HepG2 (cell line): ENCODE data around the gene SYCE1L. TPM values are rescaled to one million over a fixed set of nuclear protein-coding genes. Genes with fewer than 3 reads are reported as not detected.

Experiments used
- ATM ChIP-seq: fragments of 450-650 bp; IDR thresholded peaks from 2 replicates; pipeline ENCODE4 v1.7.1; 2017; ENCODE audit warnings: mild to moderate bottlenecking, borderline replicate concordance
- BORCS8-MEF2B ChIP-seq: sonication (generic); formaldehyde crosslinking; IDR thresholded peaks from 2 replicates; pipeline ENCODE4 v1.8.0; 2022; ENCODE audit warnings: mild to moderate bottlenecking, missing genetic modification reagents
- CEBPB ChIP-seq: IDR thresholded peaks from 2 replicates; pipeline ENCODE4 v1.6.1; 2011; ENCODE audit warnings: low read depth, low read length, improper control_type of control experiment, borderline replicate concordance
- EED ChIP-seq: sonication (generic); formaldehyde crosslinking; IDR thresholded peaks from 2 replicates; pipeline ENCODE4 v1.5.0; 2020; ENCODE audit warnings: mild to moderate bottlenecking, missing genetic modification reagents
- HNF4G ChIP-seq, 2 experiments: sonication (generic) in 1 of 2; formaldehyde crosslinking in 1 of 2; IDR thresholded peaks; 2 replicates each; pipeline versions ENCODE4 v1.4.0 to v1.6.1; 2011 to 2020; ENCODE audit warnings: borderline replicate concordance in 2 of 2, low read depth in 2 of 2, mild to moderate bottlenecking in 2 of 2, low read length in 1 of 2, missing genetic modification reagents in 1 of 2, moderate library complexity in 1 of 2
- MEIS2 ChIP-seq: sonication (generic); formaldehyde crosslinking; IDR thresholded peaks from 2 replicates; pipeline ENCODE4 v1.9.0; 2021; ENCODE audit warnings: mild to moderate bottlenecking, missing genetic modification reagents
- NFE2 ChIP-seq: sonication (generic); formaldehyde crosslinking; IDR thresholded peaks from 2 replicates; pipeline ENCODE4 v1.4.0; 2020; ENCODE audit warnings: missing genetic modification reagents
- RFX5 ChIP-seq: IDR thresholded peaks from 2 replicates; pipeline ENCODE4 v1.6.1; 2011; ENCODE audit warnings: low read depth, low read length, improper control_type of control experiment
- SIX1 ChIP-seq: sonication (generic); formaldehyde crosslinking; IDR thresholded peaks from 2 replicates; pipeline ENCODE4 v1.4.0; 2020; ENCODE audit warnings: missing genetic modification reagents, borderline replicate concordance
- TBX3 ChIP-seq: fragments of 450-650 bp; IDR thresholded peaks from 2 replicates; pipeline ENCODE4 v1.6.1; 2017; ENCODE audit warnings: antibody characterized with exemption, mild to moderate bottlenecking, inconsistent platforms, borderline replicate concordance
- ZBTB8A ChIP-seq: sonication (generic); formaldehyde crosslinking; IDR thresholded peaks from 2 replicates; pipeline ENCODE4 v1.4.0; 2020; ENCODE audit warnings: mild to moderate bottlenecking, low read depth, missing genetic modification reagents, borderline replicate concordance
- ZFP90 ChIP-seq: sonication (generic); formaldehyde crosslinking; IDR thresholded peaks from 2 replicates; pipeline ENCODE4 v1.8.0; 2022; ENCODE audit warnings: missing genetic modification reagents, mild to moderate bottlenecking, inconsistent platforms, borderline replicate concordance
- ZFY ChIP-seq: sonication (generic); formaldehyde crosslinking; IDR thresholded peaks from 2 replicates; pipeline ENCODE4 v1.4.0; 2020; ENCODE audit warnings: missing genetic modification reagents
- ZNF44 ChIP-seq: sonication (generic); formaldehyde crosslinking; IDR thresholded peaks from 2 replicates; pipeline ENCODE4 v1.5.1; 2020; ENCODE audit warnings: mild to moderate bottlenecking, missing genetic modification reagents
- polyA plus RNA-seq, 8 experiments: library from polyadenylated mRNA; depleted of rRNA in 3 of 8; stranded (reverse) in 7 of 8; unstranded in 1 of 8; fragments of >200 nt; fragmentation: Illumina TruSeq in 4 of 8; extraction: Trizol in 4 of 8; gene quantifications; 2 replicates each; pipeline versions ENCODE4 v1.2.1 to v1.2.3, GENCODE V29; 2011 to 2016; ENCODE audit warnings: low read depth in 4 of 8, missing spikeins in 1 of 8, mixed read lengths in 1 of 8; ENCODE audit not compliant: insufficient read depth in 1 of 8
- total RNA-seq, 5 experiments: library from RNA; depleted of rRNA; stranded (reverse); fragments of >200 nt; fragmentation: Illumina TruSeq; extraction: Trizol; gene quantifications; 2 replicates each; pipeline ENCODE4 v1.2.3, GENCODE V29; 2016; ENCODE audit warnings: low read depth in 1 of 5
- TF ChIP-seq, protein P1 (sequence below): IDR thresholded peaks from 2 replicates; pipeline ENCODE4 v1.6.1; 2016; ENCODE audit warnings: mild to moderate bottlenecking
- TF ChIP-seq, protein P2 (sequence below), 2 experiments: sonication (generic) in 1 of 2; formaldehyde crosslinking in 1 of 2; IDR thresholded peaks; 2 replicates each; pipeline versions ENCODE4 v1.5.1 to v1.6.1; 2011 to 2020; ENCODE audit warnings: borderline replicate concordance in 1 of 2, low read depth in 1 of 2, low read length in 1 of 2, mild to moderate bottlenecking in 1 of 2, missing genetic modification reagents in 1 of 2, moderate library complexity in 1 of 2
- TF ChIP-seq, protein P3 (sequence below): sonication (generic); formaldehyde crosslinking; IDR thresholded peaks from 2 replicates; pipeline ENCODE4 v1.4.0; 2020; ENCODE audit warnings: missing genetic modification reagents, mild to moderate bottlenecking, borderline replicate concordance

Gene SYCE1L
- total and polyA plus RNA-seq, 2 of the 13 experiments (the other 11 are each of a cell fraction or from before 2014, with no cell fraction given), result 0.22 TPM; not detected in 1

- TF ChIP-seq, protein P1, sequence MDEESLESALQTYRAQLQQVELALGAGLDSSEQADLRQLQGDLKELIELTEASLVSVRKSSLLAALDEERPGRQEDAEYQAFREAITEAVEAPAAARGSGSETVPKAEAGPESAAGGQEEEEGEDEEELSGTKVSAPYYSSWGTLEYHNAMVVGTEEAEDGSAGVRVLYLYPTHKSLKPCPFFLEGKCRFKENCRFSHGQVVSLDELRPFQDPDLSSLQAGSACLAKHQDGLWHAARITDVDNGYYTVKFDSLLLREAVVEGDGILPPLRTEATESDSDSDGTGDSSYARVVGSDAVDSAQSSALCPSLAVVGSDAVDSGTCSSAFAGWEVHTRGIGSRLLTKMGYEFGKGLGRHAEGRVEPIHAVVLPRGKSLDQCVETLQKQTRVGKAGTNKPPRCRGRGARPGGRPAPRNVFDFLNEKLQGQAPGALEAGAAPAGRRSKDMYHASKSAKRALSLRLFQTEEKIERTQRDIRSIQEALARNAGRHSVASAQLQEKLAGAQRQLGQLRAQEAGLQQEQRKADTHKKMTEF (CRISPR knock-in tag), result peak; percentile 64; the same call in 1 of the 2 replicates
- TF ChIP-seq ZFP90 (CRISPR knock-in tag) (peak; percentile 62), ZFY (peak; percentile 87), BORCS8-MEF2B (CRISPR knock-in tag) (peak; percentile 93), TBX3 (peak; percentile 48), NFE2 (0 out of 2 replicates have a peak, but pooled peaks have one; percentile 14), ZNF44 (CRISPR knock-in tag) (peak; percentile 77; the same call in 1 of the 2 replicates), CEBPB (peak; percentile 90), EED (0 out of 2 replicates have a peak, but pooled peaks have one; percentile 69), ZBTB8A (CRISPR knock-in tag) (no peak), HNF4G (IDR thresholded peaks at IDR 0.05; ENCODE audit: borderline replicate concordance, low read depth, low read length) (no peak), HNF4G (CRISPR knock-in tag; IDR thresholded peaks at IDR 0.05; ENCODE audit: borderline replicate concordance, low read depth) (no peak), RFX5 (peak; percentile 81), MEIS2 (CRISPR knock-in tag) (peak; percentile 14; the same call in 1 of the 2 replicates), SIX1 (0 out of 2 replicates have a peak, but pooled peaks have one; percentile 36), ATM (no peak)
- TF ChIP-seq, protein P2, sequence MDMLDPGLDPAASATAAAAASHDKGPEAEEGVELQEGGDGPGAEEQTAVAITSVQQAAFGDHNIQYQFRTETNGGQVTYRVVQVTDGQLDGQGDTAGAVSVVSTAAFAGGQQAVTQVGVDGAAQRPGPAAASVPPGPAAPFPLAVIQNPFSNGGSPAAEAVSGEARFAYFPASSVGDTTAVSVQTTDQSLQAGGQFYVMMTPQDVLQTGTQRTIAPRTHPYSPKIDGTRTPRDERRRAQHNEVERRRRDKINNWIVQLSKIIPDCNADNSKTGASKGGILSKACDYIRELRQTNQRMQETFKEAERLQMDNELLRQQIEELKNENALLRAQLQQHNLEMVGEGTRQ (IDR thresholded peaks at IDR 0.05; ENCODE audit: low read depth, low read length), result no peak
- TF ChIP-seq, protein P2 (CRISPR knock-in tag; IDR thresholded peaks at IDR 0.05; ENCODE audit: borderline replicate concordance), result no peak
- TF ChIP-seq, protein P3, sequence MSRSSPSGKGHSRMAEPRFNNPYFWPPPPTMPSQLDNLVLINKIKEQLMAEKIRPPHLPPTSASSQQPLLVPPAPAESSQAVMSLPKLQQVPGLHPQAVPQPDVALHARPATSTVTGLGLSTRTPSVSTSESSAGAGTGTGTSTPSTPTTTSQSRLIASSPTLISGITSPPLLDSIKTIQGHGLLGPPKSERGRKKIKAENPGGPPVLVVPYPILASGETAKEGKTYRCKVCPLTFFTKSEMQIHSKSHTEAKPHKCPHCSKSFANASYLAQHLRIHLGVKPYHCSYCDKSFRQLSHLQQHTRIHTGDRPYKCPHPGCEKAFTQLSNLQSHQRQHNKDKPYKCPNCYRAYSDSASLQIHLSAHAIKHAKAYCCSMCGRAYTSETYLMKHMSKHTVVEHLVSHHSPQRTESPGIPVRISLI (CRISPR knock-in tag), result no peak
Observed at GRCh38 chr16:77190478-77191258, 8.5 kb upstream of the SYCE1L start, which contains the start of gene MON1B (continued).
